Stimulated activated naive CD8-positive, alpha-beta T cell treated with anti-CD3 and anti-CD28 coated beads, Interleukin-15, Interleukin-2, amounts not matched to agents 100 ng/mL and 50 ng/mL, for 24 hours (primary cell): ENCODE measurements around the gene SLC35F4.
"Not testable (repeated sequence)": the region's sequence is repeated elsewhere in the genome, so short reads cannot be mapped to it uniquely, and the experiment has no call there.

ENCODE experiments used
- H3K27ac Mint-ChIP-seq: one replicate; pipeline ENCODE4 v1.8.0; 2021; ENCODE audit warnings: mild to moderate bottlenecking, mixed read lengths
- H3K27me3 Mint-ChIP-seq: one replicate; pipeline ENCODE4 v1.8.0; 2021; ENCODE audit warnings: mixed read lengths
- H3K36me3 Mint-ChIP-seq: one replicate; pipeline ENCODE4 v1.8.0; 2021; ENCODE audit warnings: low read depth, mixed read lengths
- H3K4me1 Mint-ChIP-seq: one replicate; pipeline ENCODE4 v1.8.0; 2021; ENCODE audit warnings: low read depth, mixed read lengths
- H3K4me3 Mint-ChIP-seq: one replicate; pipeline ENCODE4 v1.8.0; 2021; ENCODE audit warnings: mild to moderate bottlenecking, mixed read lengths
- H3K9me3 Mint-ChIP-seq: one replicate; pipeline ENCODE4 v1.8.0; 2021; ENCODE audit warnings: mixed read lengths

The SLC35F4 gene

DNA sequence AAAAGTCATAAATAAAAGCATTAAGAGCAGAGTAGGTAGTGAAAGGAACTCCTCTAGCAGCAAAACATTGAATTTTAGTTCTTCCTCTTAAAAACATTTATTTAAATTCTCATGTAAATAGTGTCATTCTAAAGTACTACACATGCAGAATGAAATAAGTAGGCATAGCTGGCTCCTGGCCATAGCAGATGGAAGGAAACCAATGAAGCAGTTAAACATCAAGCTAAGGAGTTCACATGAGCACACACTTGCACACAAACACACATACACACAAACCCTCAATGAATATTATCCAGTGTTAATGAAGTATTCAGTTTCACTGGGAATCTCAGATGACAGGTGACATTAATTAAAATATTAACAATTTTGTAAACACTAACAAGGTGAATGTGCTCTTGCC, 69.3 kb downstream of the SLC35F4 start:
- H3K27me3 Mint-ChIP-seq: no peaks in the 10 kb centered on the region
- H3K27ac Mint-ChIP-seq: no peak overlapping the region

GRCh38 chr14:57785058-57785457, 80.8 kb downstream of the SLC35F4 start:
- Mint-ChIP-seq H3K9me3 (peaks cover 28% of the 10 kb centered on the region), H3K4me3 (no peak overlapping the region), H3K4me1 (no peaks in the 10 kb centered on the region), H3K36me3 (no peaks in the 10 kb centered on the region), H3K27me3 (no peaks in the 10 kb centered on the region), H3K27ac (no peak overlapping the region)

More for the DNA sequence above, 69.3 kb downstream of the SLC35F4 start:
- Mint-ChIP-seq H3K4me1 (no peaks in the 10 kb centered on the region), H3K36me3 (no peaks in the 10 kb centered on the region), H3K4me3 (no peak overlapping the region), H3K9me3 (no peaks in the 10 kb centered on the region)

GRCh38 chr14:57771801-57772200, 94.1 kb downstream of the SLC35F4 start:
- no peak overlapping the region for H3K27ac Mint-ChIP-seq
- H3K4me3 Mint-ChIP-seq: no peak overlapping the region
- no peaks in the 10 kb centered on the region for H3K4me1 Mint-ChIP-seq
- H3K36me3 Mint-ChIP-seq: no peaks in the 10 kb centered on the region
- peaks cover 7% of the 10 kb centered on the region for H3K9me3 Mint-ChIP-seq
- peaks cover 5% of the 10 kb centered on the region for H3K27me3 Mint-ChIP-seq

GRCh38 chr14:57769863-57770523, 95.9 kb downstream of the SLC35F4 start:
- peaks cover 1% of the 10 kb centered on the region for H3K9me3 Mint-ChIP-seq
- H3K4me1 Mint-ChIP-seq: no peaks in the 10 kb centered on the region
- no peaks in the 10 kb centered on the region for H3K36me3 Mint-ChIP-seq
- H3K27me3 Mint-ChIP-seq: peaks cover 5% of the 10 kb centered on the region
- no peak overlapping the region for H3K4me3 Mint-ChIP-seq
- H3K27ac Mint-ChIP-seq: no peak overlapping the region

- H3K9me3 Mint-ChIP-seq: peaks cover 7% of the 10 kb centered on the region
- H3K27me3 Mint-ChIP-seq: peaks cover 7% of the 10 kb centered on the region
- no peaks in the 10 kb centered on the region for H3K4me1 Mint-ChIP-seq
- H3K36me3 Mint-ChIP-seq: no peaks in the 10 kb centered on the region
- H3K27ac Mint-ChIP-seq: no peak overlapping the region
- H3K4me3 Mint-ChIP-seq: no peak overlapping the region
Measured at GRCh38 chr14:57761800-57762199, 104.1 kb downstream of the SLC35F4 start.

DNA sequence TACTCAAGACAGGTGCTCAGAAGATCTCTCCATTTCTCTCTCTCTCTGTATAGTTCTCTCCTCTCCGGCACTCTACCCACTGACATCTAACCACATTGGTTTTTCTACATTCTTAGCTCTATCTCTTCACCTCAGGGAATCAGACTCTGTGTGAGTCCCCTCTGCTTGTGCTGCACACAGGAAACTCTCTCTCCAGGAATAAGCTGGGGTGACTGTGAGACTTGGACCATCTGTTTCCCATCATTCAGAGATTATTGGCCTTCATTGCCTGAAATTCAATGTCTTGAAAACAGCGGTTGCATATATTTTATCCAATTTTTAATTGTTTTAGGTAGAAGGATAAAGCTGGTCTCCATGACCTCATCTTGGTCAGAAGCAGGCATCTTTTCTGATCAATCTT, 105.0 kb downstream of the SLC35F4 start:
- peaks cover 7% of the 10 kb centered on the region for H3K9me3 Mint-ChIP-seq
- H3K36me3 Mint-ChIP-seq: no peaks in the 10 kb centered on the region
- H3K27me3 Mint-ChIP-seq: peaks cover 7% of the 10 kb centered on the region
- H3K4me3 Mint-ChIP-seq: no peak overlapping the region
- H3K27ac Mint-ChIP-seq: no peak overlapping the region
- H3K4me1 Mint-ChIP-seq: no peaks in the 10 kb centered on the region

DNA sequence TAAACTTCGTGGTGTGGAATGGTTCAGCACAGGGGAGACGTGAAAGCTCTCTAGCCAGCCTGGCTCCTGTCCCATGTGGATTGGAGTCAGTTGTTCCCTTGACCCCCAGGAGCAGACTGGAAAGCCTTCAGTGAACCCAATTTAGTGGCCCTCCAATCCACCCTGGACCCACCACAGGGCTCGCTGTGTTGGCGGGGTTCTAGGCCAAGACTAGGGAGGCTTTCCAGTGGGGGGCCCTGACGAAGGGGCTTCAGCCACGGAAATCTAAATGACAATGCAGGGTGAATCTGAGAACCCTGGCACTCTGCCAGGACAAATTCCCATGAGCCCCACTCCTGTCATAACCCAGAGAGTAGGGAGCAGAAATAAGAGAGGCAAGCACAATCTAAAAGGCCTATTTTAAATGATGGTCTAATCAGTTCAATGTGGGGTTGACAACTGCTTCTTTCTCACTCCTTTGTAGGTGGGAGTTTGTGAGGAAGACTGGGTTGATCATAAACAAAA, 110.8 kb downstream of the SLC35F4 start:
- Mint-ChIP-seq H3K27me3 (no peaks in the 10 kb centered on the region), H3K4me3 (no peak overlapping the region), H3K27ac (no peak overlapping the region), H3K4me1 (no peaks in the 10 kb centered on the region), H3K9me3 (no peaks in the 10 kb centered on the region), H3K36me3 (no peaks in the 10 kb centered on the region)

GRCh38 chr14:57754527-57754926, 111.4 kb downstream of the SLC35F4 start:
- no peaks in the 10 kb centered on the region for H3K4me1 Mint-ChIP-seq

DNA sequence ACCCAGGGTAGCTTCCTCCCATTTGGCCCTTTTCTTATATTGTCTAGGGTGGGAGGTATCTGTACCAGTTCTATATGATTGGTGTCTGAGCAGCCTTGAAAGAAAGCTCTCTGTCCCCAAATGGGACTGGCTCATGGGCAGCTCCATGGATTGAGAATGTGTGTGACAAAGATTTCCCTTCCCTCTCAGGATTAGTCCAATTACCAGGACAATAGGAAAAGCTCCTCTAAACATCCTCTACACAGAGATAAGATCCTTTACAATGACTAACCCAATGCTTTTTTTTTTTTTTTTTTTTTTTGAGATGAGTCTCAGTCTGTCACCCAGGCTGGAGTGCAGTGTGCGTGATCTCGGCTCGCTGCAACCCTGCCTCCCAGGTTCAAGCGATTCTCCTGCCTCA, 112.1 kb downstream of the SLC35F4 start:
- Mint-ChIP-seq H3K9me3 (no peaks in the 10 kb centered on the region), H3K36me3 (no peaks in the 10 kb centered on the region), H3K4me1 (no peaks in the 10 kb centered on the region), H3K27ac (no peak overlapping the region), H3K27me3 (no peaks in the 10 kb centered on the region), H3K4me3 (no peak overlapping the region)

More at GRCh38 chr14:57754527-57754926, 111.4 kb downstream of the SLC35F4 start:
- Mint-ChIP-seq H3K27me3 (no peaks in the 10 kb centered on the region), H3K9me3 (no peaks in the 10 kb centered on the region), H3K36me3 (no peaks in the 10 kb centered on the region), H3K4me3 (no peak overlapping the region), H3K27ac (no peak overlapping the region)

GRCh38 chr14:57752142-57752695, 113.7 kb downstream of the SLC35F4 start:
- not testable (repeated sequence) for H3K9me3 Mint-ChIP-seq, H3K27ac Mint-ChIP-seq, H3K27me3 Mint-ChIP-seq, H3K4me1 Mint-ChIP-seq, H3K36me3 Mint-ChIP-seq, H3K4me3 Mint-ChIP-seq

DNA sequence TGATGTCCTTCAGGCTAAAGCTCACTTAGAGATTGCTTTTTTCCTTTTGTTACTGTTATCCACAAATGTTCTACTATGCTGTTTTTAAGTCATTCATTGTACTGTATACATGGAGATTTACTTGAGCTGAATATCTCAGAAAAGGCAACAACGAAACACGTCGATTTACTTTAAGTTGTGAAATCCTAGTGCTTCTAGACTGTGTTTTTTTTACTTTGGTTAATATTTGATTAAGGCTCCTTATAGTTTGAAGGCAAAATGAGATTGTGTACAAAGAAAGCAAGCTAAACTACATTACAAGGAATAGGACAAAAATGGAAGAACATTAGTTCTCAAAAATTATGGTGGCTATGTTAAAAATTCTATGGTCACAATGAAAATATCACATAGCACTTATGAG, 114.5 kb downstream of the SLC35F4 start:
- Mint-ChIP-seq H3K27me3 (no peaks in the 10 kb centered on the region), H3K4me3 (no peak overlapping the region), H3K36me3 (no peaks in the 10 kb centered on the region), H3K4me1 (no peaks in the 10 kb centered on the region), H3K27ac (no peak overlapping the region), H3K9me3 (no peaks in the 10 kb centered on the region)

- H3K27ac Mint-ChIP-seq: no peak overlapping the region
- H3K4me3 Mint-ChIP-seq: no peak overlapping the region
- no peaks in the 10 kb centered on the region for H3K27me3 Mint-ChIP-seq
- no peaks in the 10 kb centered on the region for H3K36me3 Mint-ChIP-seq
- H3K9me3 Mint-ChIP-seq: no peaks in the 10 kb centered on the region
- no peaks in the 10 kb centered on the region for H3K4me1 Mint-ChIP-seq
Measured at GRCh38 chr14:57749267-57749666, 116.6 kb downstream of the SLC35F4 start.

- Mint-ChIP-seq H3K4me1 (no peaks in the 10 kb centered on the region), H3K27me3 (no peaks in the 10 kb centered on the region), H3K4me3 (no peak overlapping the region), H3K27ac (no peak overlapping the region), H3K9me3 (peaks cover 1% of the 10 kb centered on the region), H3K36me3 (no peaks in the 10 kb centered on the region)
Measured at GRCh38 chr14:57748279-57748678, 117.6 kb downstream of the SLC35F4 start.

GRCh38 chr14:57747036-57747435, 118.9 kb downstream of the SLC35F4 start:
- H3K9me3 Mint-ChIP-seq: peaks cover 9% of the 10 kb centered on the region
- no peaks in the 10 kb centered on the region for H3K36me3 Mint-ChIP-seq
- no peaks in the 10 kb centered on the region for H3K4me1 Mint-ChIP-seq

DNA sequence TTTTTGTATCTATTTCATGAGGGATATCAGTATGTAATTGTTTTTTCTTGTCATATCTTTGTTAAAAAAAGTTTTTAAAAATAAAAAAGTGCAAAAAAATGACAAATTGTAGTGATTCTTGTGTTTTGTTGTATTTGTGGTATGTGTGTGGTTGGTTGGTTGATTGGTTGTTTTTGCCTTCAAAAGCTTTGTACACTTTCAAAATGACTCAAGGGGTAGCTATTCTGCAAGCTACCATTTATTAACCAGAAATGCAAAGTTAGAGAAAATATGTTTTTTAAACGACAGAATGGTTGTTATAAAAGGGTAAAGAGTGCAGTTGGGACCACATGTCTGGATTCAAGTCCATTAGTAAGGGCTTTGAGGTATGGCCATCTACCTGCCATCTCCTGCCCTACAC, 119.3 kb downstream of the SLC35F4 start:
- Mint-ChIP-seq H3K27me3 (peaks cover under 1% of the 10 kb centered on the region), H3K27ac (no peak overlapping the region), H3K9me3 (peaks cover 9% of the 10 kb centered on the region), H3K4me1 (no peaks in the 10 kb centered on the region), H3K36me3 (no peaks in the 10 kb centered on the region), H3K4me3 (no peak overlapping the region)

More at GRCh38 chr14:57747036-57747435, 118.9 kb downstream of the SLC35F4 start:
- no peak overlapping the region for H3K4me3 Mint-ChIP-seq
- no peak overlapping the region for H3K27ac Mint-ChIP-seq
- no peaks in the 10 kb centered on the region for H3K27me3 Mint-ChIP-seq

- H3K36me3 Mint-ChIP-seq: no peaks in the 10 kb centered on the region
- H3K9me3 Mint-ChIP-seq: peaks cover 14% of the 10 kb centered on the region
- H3K27me3 Mint-ChIP-seq: peaks cover 4% of the 10 kb centered on the region
- H3K27ac Mint-ChIP-seq: no peak overlapping the region
- no peaks in the 10 kb centered on the region for H3K4me1 Mint-ChIP-seq
- H3K4me3 Mint-ChIP-seq: no peak overlapping the region
Measured at GRCh38 chr14:57739516-57739915, 126.4 kb downstream of the SLC35F4 start.
